Activated gamma-delta T cell treated with anti-CD3 and anti-CD28 coated beads, Interleukin-2, amount 50 U/mL, for 16 hours (primary cell): Measurements from ENCODE around the gene AP1AR.

Source experiments
- DNase-seq: peaks from one replicate; pipeline ENCODE4 v3.0.0-alpha.2; 2020; ENCODE audit warnings: low read depth

AP1AR gene

GRCh38 chr4:112222219-112222955 is 9.2 kb upstream of the AP1AR start:
- no peak for DNase-seq

- DNase-seq, result no peak
Observed at GRCh38 chr4:112225157-112225556, 6.4 kb upstream of the AP1AR start.

- peak; percentile 93 for DNase-seq
Observed at GRCh38 chr4:112230879-112231778, 458 bp upstream of the AP1AR start.

GRCh38 chr4:112234952-112235609 is 3.5 kb downstream of the AP1AR start:
- DNase-seq, result peak; percentile 17

GRCh38 chr4:112236040-112236439 is 4.5 kb downstream of the AP1AR start:
- no peak for DNase-seq

DNA sequence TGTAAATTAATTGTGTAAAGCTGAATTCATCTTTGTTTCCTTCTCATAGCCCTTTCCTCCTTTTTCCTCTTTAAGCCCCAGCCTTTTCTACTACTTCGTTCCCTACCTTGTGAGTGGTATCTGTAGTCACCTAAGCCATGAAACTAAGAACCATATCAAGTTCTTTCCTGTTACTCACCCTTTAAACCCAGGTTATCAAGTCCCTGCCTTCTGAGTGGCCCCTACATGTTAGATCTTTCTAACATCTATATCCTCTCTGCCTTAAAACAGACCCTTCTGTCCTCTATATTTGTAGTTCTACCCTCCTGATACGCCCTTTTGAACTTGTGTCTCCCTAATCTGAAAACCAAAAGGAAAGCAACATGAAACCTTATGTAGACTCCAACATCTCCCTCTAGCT is 7.2 kb downstream of the AP1AR start:
- no peak for DNase-seq

DNA sequence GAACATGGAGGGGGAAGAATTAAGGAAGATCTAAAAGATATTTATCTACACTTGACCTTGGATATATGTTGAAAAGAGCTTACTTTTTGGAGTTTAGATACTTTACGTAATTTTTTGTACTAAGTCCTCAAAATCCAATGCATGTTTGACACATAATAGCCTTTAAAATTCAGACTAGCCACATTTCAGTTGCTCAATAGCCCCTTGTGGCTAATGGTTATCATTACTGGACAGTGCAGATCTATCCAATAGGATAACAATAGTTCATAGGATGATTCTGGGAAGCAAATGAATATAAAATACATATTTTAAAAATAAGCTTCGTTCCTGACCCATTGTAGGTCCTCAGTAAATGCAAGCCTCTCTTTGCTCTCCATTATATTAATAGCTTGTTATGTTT is 13.8 kb downstream of the AP1AR start:
- no peak for DNase-seq

DNA sequence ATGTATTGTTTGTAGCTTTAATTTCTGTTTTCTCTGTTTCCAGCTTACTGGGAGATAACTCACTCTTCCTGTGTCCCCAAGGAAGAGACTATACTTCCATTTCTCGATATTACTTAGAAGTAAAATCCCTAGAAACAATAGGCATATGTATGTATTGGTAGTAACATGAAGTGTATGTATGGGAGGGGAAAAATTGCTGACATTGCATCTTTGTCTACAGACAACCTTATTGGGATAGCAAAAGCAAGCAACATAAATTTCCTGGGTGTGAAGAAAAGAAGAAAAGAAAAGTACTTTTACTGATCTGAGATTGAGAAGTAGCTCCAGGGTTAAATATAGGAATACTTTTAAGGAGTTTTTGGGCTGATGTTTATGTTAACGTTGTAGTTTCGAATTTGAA is 15.4 kb downstream of the AP1AR start:
- DNase-seq, result no peak

- no peak for DNase-seq
Observed at GRCh38 chr4:112251019-112251643, 19.5 kb downstream of the AP1AR start.

DNA sequence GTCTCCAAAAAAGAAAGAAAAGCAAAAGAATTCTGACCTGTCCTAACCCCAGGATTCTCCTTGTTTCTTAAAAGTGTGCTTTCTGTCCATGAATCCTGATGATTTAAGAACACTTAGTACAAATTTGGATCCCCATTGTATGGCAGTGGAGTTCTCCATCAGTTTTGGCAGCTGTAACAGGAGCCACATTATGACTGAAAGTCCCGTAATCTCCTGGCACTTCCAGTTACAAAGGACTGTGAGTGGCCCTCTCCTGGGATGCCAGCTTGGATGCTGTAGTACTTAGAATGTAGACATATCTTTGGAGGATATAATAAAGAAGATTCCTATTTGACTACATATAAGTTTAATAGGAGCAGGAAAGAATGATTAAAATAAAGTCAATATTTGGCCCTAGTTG is 20.6 kb downstream of the AP1AR start:
- no peak for DNase-seq

GRCh38 chr4:112253382-112254000 is 21.9 kb downstream of the AP1AR start:
- DNase-seq, result no peak

DNA sequence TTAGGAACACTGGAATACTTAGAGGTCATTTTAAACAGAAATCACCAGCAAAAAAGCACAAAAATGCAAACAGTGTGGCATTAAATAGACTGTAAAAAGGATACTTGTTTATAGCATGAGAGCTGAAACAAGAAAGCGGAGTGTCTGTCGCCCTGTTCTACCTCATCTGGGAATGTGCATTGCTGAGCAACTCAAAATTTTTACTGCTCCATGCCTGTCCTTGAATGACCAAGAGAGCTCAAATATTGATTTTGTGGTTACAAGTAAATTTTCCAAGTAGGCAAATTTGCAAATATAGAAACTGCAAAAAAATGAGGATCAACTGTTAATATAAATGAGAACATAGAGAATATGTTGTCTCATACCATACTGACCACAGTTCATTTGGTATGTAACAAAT is 25.5 kb downstream of the AP1AR start:
- DNase-seq, result no peak

- no peak for DNase-seq
Observed at GRCh38 chr4:112266823-112267222, 35.2 kb downstream of the AP1AR start.

DNA sequence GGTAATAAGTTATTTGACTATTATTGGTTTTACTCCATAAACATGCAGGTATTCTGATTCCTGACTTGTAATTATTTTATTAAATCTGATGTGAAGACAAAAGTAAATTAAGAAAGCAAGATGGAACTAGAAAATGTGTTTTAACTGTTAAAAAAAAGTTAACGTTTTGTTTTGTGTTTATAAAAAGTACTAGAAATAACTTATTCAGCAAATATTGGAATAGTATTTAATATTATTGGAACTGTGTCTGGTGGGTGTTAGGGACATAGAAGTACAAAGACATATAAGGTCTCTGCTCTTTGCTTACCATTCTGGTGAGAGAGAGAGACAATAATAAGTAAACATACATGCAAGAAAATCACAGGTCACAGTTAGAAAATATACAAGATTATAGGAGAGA is 38.5 kb downstream of the AP1AR start:
- no peak for DNase-seq

DNA sequence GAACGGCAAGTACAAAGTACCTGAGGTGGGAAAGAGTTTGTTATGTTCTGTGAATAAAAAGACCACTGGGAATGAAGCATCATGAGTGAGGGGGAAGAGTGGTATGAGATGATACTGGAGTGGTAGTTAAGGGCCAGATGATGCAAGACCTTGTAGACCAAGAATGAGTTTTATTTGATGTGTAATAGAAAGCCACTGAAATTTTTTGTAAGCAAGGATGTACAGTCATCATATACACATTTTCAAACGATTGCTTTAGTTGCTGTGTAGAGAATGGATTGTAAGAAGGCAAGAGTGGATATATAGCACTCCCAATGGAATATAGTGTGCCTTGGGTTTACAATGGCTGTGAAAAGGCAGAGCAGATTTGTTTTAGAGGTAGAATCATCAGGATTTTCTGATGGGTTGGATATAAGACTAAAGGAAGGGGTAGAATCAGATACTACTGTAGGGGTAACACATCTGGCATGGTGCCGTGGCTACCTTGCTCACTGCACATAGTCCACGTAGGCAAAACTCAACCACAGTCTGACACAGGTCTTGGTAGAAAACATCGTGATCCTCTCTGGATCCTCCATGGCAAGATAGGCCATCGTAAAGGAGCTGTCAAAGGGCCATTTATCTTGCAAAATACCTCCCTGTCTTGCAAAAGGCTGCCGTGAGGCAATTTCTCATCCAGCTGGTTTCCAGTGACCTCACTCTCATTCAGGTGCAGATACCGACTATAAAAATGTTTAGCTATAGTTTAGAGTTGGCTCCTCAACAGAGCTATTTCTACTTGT is 39.2 kb downstream of the AP1AR start:
- DNase-seq, result no peak

- DNase-seq, result no peak
Observed at GRCh38 chr4:112272292-112272691, 40.7 kb downstream of the AP1AR start.

DNA sequence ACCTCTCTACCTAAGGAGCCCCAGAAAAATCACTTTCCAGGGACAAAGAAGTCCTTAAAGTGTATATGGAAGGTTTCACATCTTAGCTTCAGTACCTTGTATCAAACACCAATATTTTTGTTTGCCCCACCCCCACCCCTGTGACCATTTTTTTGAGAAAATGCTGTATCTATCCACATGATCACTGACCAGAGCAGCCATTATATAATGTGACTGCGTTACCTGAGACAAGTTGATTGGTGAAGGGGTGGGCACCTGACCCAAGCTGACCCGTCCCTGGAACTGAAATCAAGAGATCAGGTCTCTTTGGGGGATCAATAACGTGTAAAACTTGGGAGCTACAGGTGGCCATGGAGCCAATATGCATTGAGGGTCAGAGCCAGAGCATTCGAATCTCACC is 43.4 kb downstream of the AP1AR start:
- DNase-seq, result no peak

DNA sequence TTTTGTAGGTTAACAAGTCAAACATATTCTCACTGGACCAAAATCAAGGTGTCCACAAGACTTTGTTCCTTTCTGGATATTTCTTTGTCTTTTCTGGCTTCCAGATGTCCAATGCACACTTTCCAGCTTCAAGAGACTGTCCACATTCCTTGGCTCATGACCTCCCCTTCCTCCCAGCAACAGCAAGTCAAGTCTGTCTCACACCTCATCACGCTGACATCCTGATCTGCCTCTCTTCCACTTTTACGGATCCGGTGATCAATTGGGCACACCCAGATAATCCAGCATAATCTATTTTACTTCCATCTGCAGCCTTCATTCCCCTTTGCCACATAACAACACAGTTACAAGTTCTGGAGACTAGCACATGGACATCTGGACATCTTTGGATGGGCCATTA is 44.5 kb downstream of the AP1AR start:
- DNase-seq, result no peak

- no peak for DNase-seq
Observed at GRCh38 chr4:112277220-112277619, 45.6 kb downstream of the AP1AR start.

- DNase-seq, result no peak
Observed at GRCh38 chr4:112277705-112278448, 46.3 kb downstream of the AP1AR start.
